ENCODE data around the gene SLC7A11. TPM values are rescaled to one million over a fixed set of nuclear protein-coding genes. Genes with fewer than 3 reads are reported as not detected.
"Not testable (repeated sequence)": the region's sequence is repeated elsewhere in the genome, so short reads cannot be mapped to it uniquely, and the experiment has no call there.

Gene SLC7A11
- total and polyA plus RNA-seq, 2 experiments from 2014 or later, result 10.0 to 33.9 TPM

GRCh38 chr4:138216272-138216867 lies 25.8 kb downstream of the SLC7A11 start:
- H3K4me3 Mint-ChIP-seq, result no peak overlapping the region
- no peak overlapping the region for H3K4me2 ChIP-seq
- H3K4me3 ChIP-seq, result no peak overlapping the region
- H3K4me1 ChIP-seq (ENCODE audit: insufficient read depth), result peaks cover 35% of the 10 kb centered on the region
- H3K79me2 ChIP-seq (replicated peaks; ENCODE audit: insufficient read depth), result peaks cover 41% of the 10 kb centered on the region
- H3K9me3 Mint-ChIP-seq, result no peaks in the 10 kb centered on the region
- TF ChIP-seq CTCF (conservative IDR thresholded peaks at IDR 0.05; ENCODE audit: low read depth in 2 of 2) (peak; percentile 16 to 31; a peak in 3 of 4 replicates), ZNF462 (CRISPR knock-in tag; IDR thresholded peaks at IDR 0.05) (no peak), REST (IDR thresholded peaks at IDR 0.05; ENCODE audit: unreplicated experiment) (no peak), ETS1 (IDR thresholded peaks at IDR 0.05) (no peak)
- H3F3A ChIP-seq (replicated peaks; ENCODE audit: low read depth), result no peaks in the 10 kb centered on the region
- peaks cover 25% of the 10 kb centered on the region for H3K4me1 Mint-ChIP-seq
- H3K36me3 Mint-ChIP-seq (ENCODE audit: low read depth), result peaks cover 76% of the 10 kb centered on the region
- peak; percentile 90 for ATAC-seq
- H2AFZ ChIP-seq, result no peak overlapping the region
- DNase-seq (ENCODE audit: low spot score), result peak; percentile 48
- no peaks in the 10 kb centered on the region for H3K27me3 ChIP-seq (ENCODE audit: insufficient read depth)
- peaks cover 24% of the 10 kb centered on the region; the same call in 1 of the 2 replicates for H3K36me3 ChIP-seq (ENCODE audit: insufficient read depth)
- H3K9me2 ChIP-seq (ENCODE audit: insufficient read depth), result no peaks in the 10 kb centered on the region
- peak overlapping the region; percentile 85 for H3K27ac Mint-ChIP-seq
- H4K20me1 ChIP-seq (replicated peaks; ENCODE audit: insufficient read depth), result no peaks in the 10 kb centered on the region
- H3K27ac ChIP-seq (ENCODE audit: low read depth), result peak overlapping the region; percentile 67; the same call in 1 of the 2 replicates
- H3K27me3 Mint-ChIP-seq (ENCODE audit: insufficient read depth, low read depth, poor library complexity), result peaks cover 2% of the 10 kb centered on the region

- Histone ChIP-seq H3K79me2 (replicated peaks; ENCODE audit: insufficient read depth) (peaks cover 64% of the 10 kb centered on the region), H3K4me1 (ENCODE audit: insufficient read depth) (peaks cover 15% of the 10 kb centered on the region; the same call in 1 of the 2 replicates)
- H3K9me3 Mint-ChIP-seq; H3K27ac Mint-ChIP-seq; H3F3A ChIP-seq (replicated peaks; ENCODE audit: low read depth); H3K9me2 ChIP-seq (ENCODE audit: insufficient read depth); H3K4me3 Mint-ChIP-seq; H3K27me3 Mint-ChIP-seq (ENCODE audit: insufficient read depth, low read depth, poor library complexity); H3K27me3 ChIP-seq (ENCODE audit: insufficient read depth); H2AFZ ChIP-seq; H4K20me1 ChIP-seq (replicated peaks; ENCODE audit: insufficient read depth); H3K4me3 ChIP-seq; H3K36me3 ChIP-seq (ENCODE audit: insufficient read depth); H3K4me2 ChIP-seq; H3K27ac ChIP-seq (ENCODE audit: low read depth); ATAC-seq; DNase-seq (ENCODE audit: low spot score): not testable (repeated sequence)
- Mint-ChIP-seq H3K4me1 (peaks cover 14% of the 10 kb centered on the region), H3K36me3 (ENCODE audit: low read depth) (peaks cover 34% of the 10 kb centered on the region)
These were observed 31.6 kb downstream of the SLC7A11 start for GRCh38 chr4:138210576-138210975.

Data from GM23338 (cell line).